Suprapubic skin (tissue), 4 donors: ENCODE measurements around the gene SIAH2. TPM values are rescaled to one million over a fixed set of nuclear protein-coding genes. Genes with fewer than 3 reads are reported as not detected.

Experiments
- DNase-seq, 2 donors: peaks; one replicate each; pipeline ENCODE4 v3.0.0-alpha.2; 2019; ENCODE audit warnings: low spot score in 2 of 2
- H3K27ac ChIP-seq: fragments of 200-600 bp; sonication (generic); one replicate; pipeline ENCODE4 v1.5.1; 2019
- H3K27me3 ChIP-seq: fragments of 200-600 bp; sonication (generic); one replicate; pipeline ENCODE4 v1.5.1; 2019
- H3K36me3 ChIP-seq: fragments of 200-600 bp; sonication (generic); one replicate; pipeline ENCODE4 v1.5.1; 2019
- H3K4me1 ChIP-seq: fragments of 200-600 bp; sonication (generic); one replicate; pipeline ENCODE4 v1.5.1; 2019
- H3K4me3 ChIP-seq: fragments of 200-600 bp; sonication (generic); one replicate; pipeline ENCODE4 v1.5.1; 2019; ENCODE audit warnings: mild to moderate bottlenecking
- H3K9me3 ChIP-seq: fragments of 200-600 bp; sonication (generic); one replicate; pipeline ENCODE4 v1.5.1; 2019
- EP300 ChIP-seq: sonication (generic); formaldehyde crosslinking; IDR thresholded peaks from one replicate; pipeline ENCODE4 v1.6.1; 2017; ENCODE audit warnings: antibody characterized with exemption
- POLR2A ChIP-seq, 2 donors: fragments of 450-650 bp; IDR thresholded peaks; one replicate each; pipeline ENCODE4 v1.6.1; 2017; ENCODE audit warnings: antibody characterized with exemption in 2 of 2, mild to moderate bottlenecking in 2 of 2, moderate library complexity in 2 of 2
- POLR2AphosphoS5 ChIP-seq, 3 donors: sonication (generic); formaldehyde crosslinking; IDR thresholded peaks; one replicate each; pipeline ENCODE4 v1.6.1; 2017; ENCODE audit warnings: antibody characterized with exemption in 3 of 3
- WGBS: methylation state at CpG from one replicate; pipeline ENCODE4 v1.1.5; 2018; 5-methylcytosine and 5-hydroxymethylcytosine counted together
- total RNA-seq, 4 donors: library from RNA; depleted of rRNA; stranded (reverse); fragments of >200 nt; gene quantifications; one replicate each; pipeline ENCODE4 v1.1.0, GENCODE V29; 2016
- TF ChIP-seq, protein P1 (sequence below), 2 donors: fragments of 200-600 bp in 1 of 2; fragments of 450-650 bp in 1 of 2; sonication (generic) in 1 of 2; IDR thresholded peaks; one replicate each; pipeline ENCODE4 v1.5.1; 2016 to 2019; ENCODE audit warnings: antibody characterized with exemption in 2 of 2, mild to moderate bottlenecking in 1 of 2, moderate library complexity in 1 of 2

SIAH2 gene
- total RNA-seq, 4 donors from 2014 or later, result 49.5 to 95.7 (median 81.3) TPM

DNA sequence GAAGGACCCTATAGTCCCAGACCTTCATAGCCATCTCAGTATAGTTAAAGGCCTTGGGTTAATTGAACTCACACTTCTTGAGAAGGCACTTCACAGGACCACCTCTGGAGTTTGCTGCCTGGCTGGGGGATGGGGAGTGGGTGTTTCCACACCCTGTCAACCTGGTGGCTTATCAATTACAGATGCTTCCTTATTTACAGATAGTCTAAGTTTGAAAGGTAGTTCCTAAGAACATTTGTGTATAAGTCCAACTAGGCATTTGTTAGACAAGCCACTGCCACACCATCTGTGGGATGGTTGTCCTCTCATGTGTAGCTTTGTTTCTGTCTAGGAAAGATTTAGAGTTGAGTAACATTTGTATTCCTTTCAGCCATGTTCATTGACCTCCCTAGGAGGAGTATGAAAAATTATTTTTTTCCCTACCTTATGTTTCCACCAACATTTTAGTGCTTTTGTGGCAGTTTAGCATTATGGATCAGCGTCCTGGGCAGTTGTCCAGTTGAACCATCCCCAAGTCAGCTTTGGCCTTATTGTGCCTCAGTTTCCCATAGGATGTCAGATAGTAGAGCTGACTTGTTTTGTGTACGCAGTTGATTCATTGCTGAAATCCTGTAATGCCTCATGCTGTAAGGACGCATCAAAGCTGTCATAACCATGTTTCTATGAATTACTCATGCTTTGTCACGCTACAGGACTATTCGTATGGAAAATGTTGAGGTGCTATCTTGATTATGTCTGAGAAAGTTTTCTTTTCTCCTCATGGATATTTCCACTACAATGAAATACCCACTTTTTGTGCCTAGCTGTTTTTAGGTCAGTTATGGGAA is 21.2 kb upstream of the SIAH2 start:
- 93% methylated on average over 5 of the region's 5 CpGs for whole genome bisulfite sequencing
- Histone ChIP-seq H3K4me3 (no peak overlapping the region), H3K27ac (no peak overlapping the region), H3K36me3 (no peaks in the 10 kb centered on the region), H3K9me3 (no peaks in the 10 kb centered on the region), H3K4me1 (no peaks in the 10 kb centered on the region), H3K27me3 (no peaks in the 10 kb centered on the region)
- no peak for DNase-seq
- no peak for TF ChIP-seq POLR2A (IDR thresholded peaks at IDR 0.05)
- TF ChIP-seq, protein P1, sequence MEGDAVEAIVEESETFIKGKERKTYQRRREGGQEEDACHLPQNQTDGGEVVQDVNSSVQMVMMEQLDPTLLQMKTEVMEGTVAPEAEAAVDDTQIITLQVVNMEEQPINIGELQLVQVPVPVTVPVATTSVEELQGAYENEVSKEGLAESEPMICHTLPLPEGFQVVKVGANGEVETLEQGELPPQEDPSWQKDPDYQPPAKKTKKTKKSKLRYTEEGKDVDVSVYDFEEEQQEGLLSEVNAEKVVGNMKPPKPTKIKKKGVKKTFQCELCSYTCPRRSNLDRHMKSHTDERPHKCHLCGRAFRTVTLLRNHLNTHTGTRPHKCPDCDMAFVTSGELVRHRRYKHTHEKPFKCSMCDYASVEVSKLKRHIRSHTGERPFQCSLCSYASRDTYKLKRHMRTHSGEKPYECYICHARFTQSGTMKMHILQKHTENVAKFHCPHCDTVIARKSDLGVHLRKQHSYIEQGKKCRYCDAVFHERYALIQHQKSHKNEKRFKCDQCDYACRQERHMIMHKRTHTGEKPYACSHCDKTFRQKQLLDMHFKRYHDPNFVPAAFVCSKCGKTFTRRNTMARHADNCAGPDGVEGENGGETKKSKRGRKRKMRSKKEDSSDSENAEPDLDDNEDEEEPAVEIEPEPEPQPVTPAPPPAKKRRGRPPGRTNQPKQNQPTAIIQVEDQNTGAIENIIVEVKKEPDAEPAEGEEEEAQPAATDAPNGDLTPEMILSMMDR (IDR thresholded peaks at IDR 0.05), result no peak
- no peak for TF ChIP-seq EP300
- no peak for TF ChIP-seq POLR2AphosphoS5 (IDR thresholded peaks at IDR 0.05)

DNA sequence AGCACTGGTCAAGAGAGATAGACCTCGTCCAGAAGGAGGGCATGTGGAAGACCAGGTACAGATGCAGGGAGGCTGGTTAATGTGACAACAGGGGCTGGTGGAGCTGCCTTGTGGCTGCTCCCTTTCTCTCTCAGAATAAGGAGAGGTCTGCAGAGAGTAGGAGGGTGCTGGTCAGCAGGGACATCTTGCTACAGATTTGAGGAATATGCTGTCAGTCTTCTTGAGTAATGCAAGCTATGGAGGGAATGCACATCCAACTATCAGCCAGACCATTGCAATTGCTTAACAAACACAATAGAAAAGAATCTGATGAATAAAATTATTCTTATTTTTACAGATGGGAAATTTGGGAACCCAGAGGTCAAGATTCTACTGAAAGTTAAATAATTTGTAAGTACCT is 20.3 kb upstream of the SIAH2 start:
- Histone ChIP-seq H3K36me3 (no peaks in the 10 kb centered on the region), H3K9me3 (no peaks in the 10 kb centered on the region), H3K4me1 (no peaks in the 10 kb centered on the region), H3K27ac (no peak overlapping the region), H3K27me3 (no peaks in the 10 kb centered on the region), H3K4me3 (no peak overlapping the region)
- TF ChIP-seq, protein P1 (IDR thresholded peaks at IDR 0.05), result no peak
- no peak for TF ChIP-seq POLR2AphosphoS5 (IDR thresholded peaks at IDR 0.05)
- TF ChIP-seq EP300, result no peak
- TF ChIP-seq POLR2A (IDR thresholded peaks at IDR 0.05), result no peak
- 69% methylated on average over 1 of the region's 1 CpG for WGBS
- DNase-seq, result no peak

DNA sequence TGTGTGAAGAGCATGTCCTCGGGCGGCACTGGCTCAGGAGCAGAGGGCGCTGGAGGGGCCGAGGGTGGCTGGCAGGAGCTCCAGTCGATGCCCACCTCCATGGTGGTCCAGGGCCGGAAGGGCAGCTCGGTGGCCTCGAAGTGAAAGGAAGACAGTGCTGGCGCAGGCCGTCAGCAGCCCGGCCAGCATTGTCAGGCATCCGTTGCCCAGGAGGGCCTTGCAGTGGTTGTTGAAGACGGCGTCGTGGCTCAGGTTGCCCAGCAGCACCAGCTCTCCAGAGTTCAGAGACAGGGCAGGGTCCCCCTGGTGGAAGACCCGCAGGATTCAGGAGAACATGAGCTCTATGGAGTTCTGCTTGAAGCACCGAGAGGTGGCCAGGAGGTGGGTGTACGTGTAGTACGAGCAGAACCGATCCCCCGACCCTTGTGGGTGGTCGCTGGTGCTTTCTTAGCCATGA is 16.5 kb upstream of the SIAH2 start:
- no peaks in the 10 kb centered on the region for H3K27me3 ChIP-seq
- H3K27ac ChIP-seq, result no peak overlapping the region
- no peak overlapping the region for H3K4me3 ChIP-seq
- TF ChIP-seq, protein P1 (IDR thresholded peaks at IDR 0.05), result no peak
- TF ChIP-seq POLR2A (IDR thresholded peaks at IDR 0.05) (no peak), EP300 (no peak), POLR2AphosphoS5 (IDR thresholded peaks at IDR 0.05) (no peak)
- H3K9me3 ChIP-seq, result no peaks in the 10 kb centered on the region
- 93% methylated on average over 19 of the region's 22 CpGs for WGBS
- no peaks in the 10 kb centered on the region for H3K36me3 ChIP-seq
- no peaks in the 10 kb centered on the region for H3K4me1 ChIP-seq
- no peak for DNase-seq

DNA sequence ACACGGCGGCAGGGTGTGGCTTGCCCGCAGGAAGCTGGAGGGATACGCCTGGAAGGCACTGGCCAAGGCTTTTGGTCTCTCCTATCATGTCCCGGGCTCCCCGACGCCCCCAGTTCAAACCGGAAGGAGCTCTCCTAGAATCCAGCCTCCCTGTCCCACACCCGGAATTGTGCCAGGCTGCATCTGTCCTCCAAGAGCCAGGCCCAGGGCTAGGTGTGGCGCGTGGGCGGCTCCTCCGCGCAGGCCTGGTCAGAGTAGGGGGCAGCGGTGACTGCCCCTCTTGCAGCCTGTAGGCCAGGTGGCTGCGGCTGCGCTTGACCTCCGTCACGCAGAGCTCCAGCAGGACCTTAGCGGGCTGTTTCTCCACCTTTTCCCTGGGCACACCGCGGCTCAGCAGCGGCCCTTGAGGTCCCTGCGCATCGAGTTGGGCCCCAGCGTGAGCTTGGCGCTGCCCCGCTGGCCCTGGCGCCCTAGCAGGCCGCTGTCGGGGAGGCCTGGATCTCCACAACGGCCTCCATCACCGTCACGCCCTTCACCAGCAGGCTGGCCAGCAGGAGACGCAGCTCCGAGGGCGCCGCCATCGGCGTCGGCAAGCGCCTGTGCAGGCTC is 15.9 kb upstream of the SIAH2 start:
- WGBS, result 96% methylated on average over 26 of the region's 42 CpGs
- H3K4me3 ChIP-seq, result no peak overlapping the region
- TF ChIP-seq, protein P1 (IDR thresholded peaks at IDR 0.05), result no peak
- no peak for TF ChIP-seq POLR2AphosphoS5 (IDR thresholded peaks at IDR 0.05)
- TF ChIP-seq POLR2A (IDR thresholded peaks at IDR 0.05), result no peak
- TF ChIP-seq EP300, result no peak
- no peaks in the 10 kb centered on the region for H3K9me3 ChIP-seq
- H3K4me1 ChIP-seq, result no peaks in the 10 kb centered on the region
- no peaks in the 10 kb centered on the region for H3K27me3 ChIP-seq
- no peak for DNase-seq
- no peak overlapping the region for H3K27ac ChIP-seq
- H3K36me3 ChIP-seq, result no peaks in the 10 kb centered on the region

DNA sequence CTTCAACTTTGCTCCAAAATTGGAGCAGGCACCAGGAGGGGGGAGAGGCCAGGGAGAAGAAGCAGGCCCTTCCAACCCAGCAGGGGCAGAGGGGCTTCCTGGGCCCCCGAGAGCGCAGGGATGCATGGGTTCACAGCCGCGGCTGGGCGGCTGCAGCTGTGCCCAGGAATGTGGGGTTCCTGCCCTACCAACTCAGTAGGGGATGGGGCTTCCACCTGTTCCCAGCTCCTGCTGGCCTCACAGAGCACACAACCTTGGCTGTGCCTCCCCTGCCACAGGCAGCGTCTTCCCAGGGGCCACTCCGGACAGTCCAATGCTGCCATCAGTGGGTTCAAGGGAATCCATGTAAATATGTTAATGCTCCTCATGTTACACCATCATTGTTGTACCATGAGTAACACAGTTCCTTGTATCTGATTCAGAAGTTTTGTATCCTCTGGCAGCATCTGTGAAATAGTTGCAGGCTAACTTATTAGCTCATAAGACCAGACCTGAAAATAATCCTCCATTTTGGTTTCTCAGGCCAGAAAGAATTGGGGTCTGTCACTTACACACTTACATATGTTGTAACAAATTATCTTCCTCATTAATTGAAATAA is 12.1 kb upstream of the SIAH2 start:
- WGBS, result 94% methylated on average over 2 of the region's 7 CpGs
- no peak for TF ChIP-seq POLR2A (IDR thresholded peaks at IDR 0.05)
- no peak for TF ChIP-seq POLR2AphosphoS5 (IDR thresholded peaks at IDR 0.05)
- TF ChIP-seq EP300, result no peak
- TF ChIP-seq, protein P1 (IDR thresholded peaks at IDR 0.05), result no peak
- no peaks in the 10 kb centered on the region for H3K4me1 ChIP-seq
- no peak overlapping the region for H3K27ac ChIP-seq
- H3K4me3 ChIP-seq, result no peak overlapping the region
- no peaks in the 10 kb centered on the region for H3K27me3 ChIP-seq
- no peaks in the 10 kb centered on the region for H3K36me3 ChIP-seq
- H3K9me3 ChIP-seq, result no peaks in the 10 kb centered on the region
- DNase-seq, result no peak
